ENCODE results near the gene MCM5. TPM values are rescaled to one million over a fixed set of nuclear protein-coding genes. Genes with fewer than 3 reads are reported as not detected.

The MCM5 gene
- total and polyA plus RNA-seq, 8 donors = 7.2 to 17.7 (median 12.1) TPM

DNA sequence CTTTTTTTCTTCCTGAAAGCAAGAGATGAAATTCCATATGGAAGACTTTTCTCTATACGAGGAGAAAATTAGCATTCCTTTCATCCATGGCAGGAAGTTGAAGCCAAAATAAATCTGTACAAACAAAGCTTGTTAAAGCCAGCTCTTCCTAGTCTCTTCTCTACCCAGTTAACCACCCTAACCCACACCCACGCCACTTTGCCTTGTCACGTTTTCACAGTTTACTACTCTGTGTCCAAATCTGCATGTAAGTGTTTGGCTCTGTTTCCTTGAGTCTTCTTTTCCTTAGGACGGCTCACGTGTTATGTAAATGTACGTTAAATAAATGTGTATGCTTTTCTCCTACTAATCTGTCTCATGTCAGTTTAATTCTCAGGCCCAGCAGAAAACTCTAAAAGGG lies 26.2 kb upstream of the MCM5 start:
- 84 to 89% methylated on average over 6 of the region's 6 CpGs for WGBS, 2 donors
- Histone ChIP-seq H3K4me1 (peaks cover 0 to 13% (median 0%) of the 10 kb centered on the region in 3 donors), H3K4me3 (no peak overlapping the region), H3K36me3 (no peaks in the 10 kb centered on the region), H3K27me3 (no peaks in the 10 kb centered on the region), H3K27ac (no peak overlapping the region), H3K9me3 (no peaks in the 10 kb centered on the region)
- intact Hi-C loops (cut with DNase I) = no loop called here
- ATAC-seq (no peak), DNase-seq (no peak), FAIRE-seq (no peak)
- TF ChIP-seq, protein P1, sequence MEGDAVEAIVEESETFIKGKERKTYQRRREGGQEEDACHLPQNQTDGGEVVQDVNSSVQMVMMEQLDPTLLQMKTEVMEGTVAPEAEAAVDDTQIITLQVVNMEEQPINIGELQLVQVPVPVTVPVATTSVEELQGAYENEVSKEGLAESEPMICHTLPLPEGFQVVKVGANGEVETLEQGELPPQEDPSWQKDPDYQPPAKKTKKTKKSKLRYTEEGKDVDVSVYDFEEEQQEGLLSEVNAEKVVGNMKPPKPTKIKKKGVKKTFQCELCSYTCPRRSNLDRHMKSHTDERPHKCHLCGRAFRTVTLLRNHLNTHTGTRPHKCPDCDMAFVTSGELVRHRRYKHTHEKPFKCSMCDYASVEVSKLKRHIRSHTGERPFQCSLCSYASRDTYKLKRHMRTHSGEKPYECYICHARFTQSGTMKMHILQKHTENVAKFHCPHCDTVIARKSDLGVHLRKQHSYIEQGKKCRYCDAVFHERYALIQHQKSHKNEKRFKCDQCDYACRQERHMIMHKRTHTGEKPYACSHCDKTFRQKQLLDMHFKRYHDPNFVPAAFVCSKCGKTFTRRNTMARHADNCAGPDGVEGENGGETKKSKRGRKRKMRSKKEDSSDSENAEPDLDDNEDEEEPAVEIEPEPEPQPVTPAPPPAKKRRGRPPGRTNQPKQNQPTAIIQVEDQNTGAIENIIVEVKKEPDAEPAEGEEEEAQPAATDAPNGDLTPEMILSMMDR (IDR thresholded peaks at IDR 0.05) = no peak

DNA sequence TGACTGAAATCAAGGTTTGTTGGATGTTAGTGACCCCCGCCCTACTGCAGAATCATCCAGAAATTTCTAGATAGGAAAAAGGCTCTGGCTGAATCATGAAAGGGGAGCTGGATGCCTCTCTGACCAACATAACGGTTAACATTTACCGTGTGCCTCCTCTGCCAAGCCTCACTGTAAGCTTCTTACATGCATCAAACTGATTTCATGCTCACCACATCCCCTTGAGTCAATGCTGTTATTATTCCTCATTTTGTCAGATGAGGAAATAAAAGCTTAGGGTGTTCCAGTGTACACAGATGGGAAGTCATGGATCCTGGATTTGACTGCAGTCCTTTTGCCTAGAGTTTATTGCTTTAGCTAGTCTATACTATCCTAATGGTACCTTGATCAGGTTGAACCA lies 24.9 kb upstream of the MCM5 start:
- Histone ChIP-seq H3K9me3 (no peaks in the 10 kb centered on the region), H3K4me3 (no peak overlapping the region), H3K36me3 (no peaks in the 10 kb centered on the region), H3K4me1 (peaks cover 0 to 13% (median 0%) of the 10 kb centered on the region in 3 donors), H3K27ac (no peak overlapping the region), H3K27me3 (no peaks in the 10 kb centered on the region)
- TF ChIP-seq, protein P1 (IDR thresholded peaks at IDR 0.05) = no peak
- FAIRE-seq (no peak), ATAC-seq (no peak), DNase-seq (no peak)
- intact Hi-C loops (cut with DNase I) = no loop called here
- 86 to 87% methylated on average over 3 of the region's 3 CpGs for WGBS, 2 donors

DNA sequence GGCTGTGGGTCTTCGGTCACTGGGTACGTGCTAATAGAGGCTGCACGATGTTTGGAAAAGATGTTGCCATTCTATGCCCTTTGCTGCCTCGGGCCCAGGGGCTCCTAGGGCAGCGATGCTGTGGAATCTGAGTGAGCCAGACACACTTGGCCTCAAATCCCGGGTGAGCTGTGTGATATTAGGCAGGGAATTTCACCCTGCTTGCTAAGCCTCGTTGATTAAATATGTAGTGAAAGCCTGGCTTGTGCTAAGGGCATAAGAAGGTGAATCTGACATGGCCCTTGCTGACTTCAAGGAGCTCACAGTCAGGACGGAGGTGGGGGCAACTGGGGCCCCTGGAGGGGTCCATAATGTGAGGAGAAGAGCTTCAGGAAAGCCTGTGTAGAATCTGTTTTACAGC lies 24.4 kb upstream of the MCM5 start:
- FAIRE-seq (no peak), ATAC-seq (no peak), DNase-seq (no peak)
- intact Hi-C loops (cut with DNase I) = no loop called here
- Histone ChIP-seq H3K4me1 (peaks cover 0 to 13% (median 0%) of the 10 kb centered on the region in 3 donors), H3K27ac (no peak overlapping the region), H3K27me3 (no peaks in the 10 kb centered on the region), H3K9me3 (no peaks in the 10 kb centered on the region), H3K4me3 (no peak overlapping the region), H3K36me3 (no peaks in the 10 kb centered on the region)
- TF ChIP-seq, protein P1 (IDR thresholded peaks at IDR 0.05) = no peak
- WGBS, 2 donors = 73 to 80% methylated on average over 8 of the region's 8 CpGs

DNA sequence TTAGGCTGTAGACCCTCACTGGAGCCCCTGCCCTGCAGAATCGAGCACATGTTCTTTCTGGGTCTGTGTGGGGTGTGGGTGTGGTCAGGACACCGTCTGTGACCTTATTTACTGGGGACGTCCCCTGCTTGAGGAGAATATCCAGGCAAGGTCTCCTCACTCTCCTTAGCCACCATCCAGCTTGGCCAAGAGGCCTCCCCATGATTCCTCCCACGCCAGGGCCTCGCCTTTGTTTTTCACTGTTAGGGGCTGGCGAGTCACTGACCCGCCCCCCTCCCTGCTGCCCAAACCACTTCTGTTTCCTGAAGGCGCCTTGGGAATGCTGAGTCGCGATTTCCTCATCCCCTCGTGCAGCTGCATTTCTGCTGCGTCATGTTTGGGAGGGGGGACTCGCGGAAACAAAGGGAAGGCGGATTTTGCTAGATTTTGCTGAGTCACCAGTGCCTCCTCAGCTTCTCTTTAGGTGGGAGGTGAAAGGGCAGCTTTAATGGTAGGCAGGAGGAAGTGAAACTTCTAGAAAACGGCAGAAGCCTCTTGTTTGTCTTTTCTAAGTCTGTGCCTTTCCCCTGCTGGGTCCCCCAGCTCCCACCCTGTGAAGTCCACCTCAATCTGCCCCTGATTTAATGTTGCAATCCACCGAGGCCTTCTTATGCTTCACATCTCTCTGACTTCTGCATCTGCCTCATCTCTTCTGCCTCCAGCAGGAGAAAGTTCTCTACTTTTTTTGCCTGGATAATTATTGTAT lies 23.0 kb upstream of the MCM5 start:
- Histone ChIP-seq H3K36me3 (no peaks in the 10 kb centered on the region), H3K9me3 (no peaks in the 10 kb centered on the region), H3K4me3 (peak overlapping the region in 1 of 4 donors; percentile 14), H3K27ac (peak overlapping the region; percentile 6 to 82 (median 52)), H3K4me1 (peaks cover 0 to 13% (median 0%) of the 10 kb centered on the region in 3 donors), H3K27me3 (no peaks in the 10 kb centered on the region)
- 11 to 12% methylated on average over 17 of the region's 17 CpGs for WGBS, 2 donors
- TF ChIP-seq, protein P1 (IDR thresholded peaks at IDR 0.05) = no peak
- intact Hi-C loops (cut with DNase I) = no loop called here
- ATAC-seq (peak; percentile 57 to 67 (median 63)), DNase-seq (peak; percentile 75 to 96 (median 91)), FAIRE-seq (no peak)

DNA sequence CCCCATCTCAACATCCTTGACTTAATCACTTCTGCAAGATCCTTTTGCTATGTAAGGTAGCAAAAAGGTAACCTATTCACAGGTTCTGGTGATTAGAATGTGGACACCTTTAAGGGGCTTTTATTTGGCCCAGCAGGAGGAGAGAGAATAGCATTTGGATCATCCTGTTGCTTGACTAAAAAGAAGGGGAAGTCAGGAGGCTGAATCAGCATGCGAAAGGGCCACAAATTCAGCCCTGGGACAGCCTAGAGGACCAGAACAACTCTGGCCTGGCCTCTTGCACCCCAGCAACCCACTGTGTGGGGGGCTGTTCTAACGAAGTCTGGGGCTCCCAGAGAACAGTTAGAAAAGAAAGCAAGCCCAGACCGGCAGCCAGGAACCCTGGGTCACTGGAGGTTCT lies 22.2 kb upstream of the MCM5 start:
- H3K27me3 ChIP-seq = no peaks in the 10 kb centered on the region
- no peaks in the 10 kb centered on the region for H3K36me3 ChIP-seq
- peak overlapping the region in 2 of 4 donors; percentile 74 to 82 for H3K27ac ChIP-seq
- 73 to 93% methylated on average over 3 of the region's 3 CpGs for WGBS, 2 donors
- intact Hi-C loops (cut with DNase I) = no loop called here
- ATAC-seq (no peak), FAIRE-seq (no peak), DNase-seq (no peak)
- TF ChIP-seq, protein P1 (IDR thresholded peaks at IDR 0.05) = no peak
- H3K4me1 ChIP-seq = peaks cover 0 to 9% (median 0%) of the 10 kb centered on the region in 3 donors
- H3K9me3 ChIP-seq = no peaks in the 10 kb centered on the region
- H3K4me3 ChIP-seq = no peak overlapping the region

All from pancreas (tissue), 10 donors.